ENCODE results near the gene DCTPP1. TPM values are rescaled to one million over a fixed set of nuclear protein-coding genes. Genes with fewer than 3 reads are reported as not detected.
A peak's percentile ranks its signal among the peaks of the same experiment; 100 is the strongest.

Gene DCTPP1
- total and polyA plus RNA-seq, 9 of the 15 experiments (the other 6 are each of a cell fraction or from before 2014, with no cell fraction given): 45.0 to 132 (median 80.6) TPM

GRCh38 chr16:30429678-30430427 lies at the start of gene DCTPP1 (continued):
- TF ChIP-seq CLOCK (CRISPR knock-in tag; IDR thresholded peaks at IDR 0.05; ENCODE audit: borderline replicate concordance): no peak
- no peak for TF ChIP-seq BHLHE40 (IDR thresholded peaks at IDR 0.05; ENCODE audit: low read length)
- TF ChIP-seq TAF1 (IDR thresholded peaks at IDR 0.05; ENCODE audit: control insufficient read depth, extremely low read depth, insufficient read depth, low read length, severe bottlenecking): peak; percentile 31
- 0 out of 4 replicates have a peak, but pooled peaks of 1 of the 2 experiments have one; percentile 9 for TF ChIP-seq ZMIZ1 (IDR thresholded peaks at IDR 0.05; ENCODE audit: low read depth in 2 of 2, low read length in 2 of 2)
- no peak for TF ChIP-seq SFPQ (IDR thresholded peaks at IDR 0.05; ENCODE audit: low read depth, low read length)
- TF ChIP-seq ZNF512 (tag; IDR thresholded peaks at IDR 0.05): no peak
- TF ChIP-seq ZNF592 (IDR thresholded peaks at IDR 0.05): no peak
- TF ChIP-seq TEAD1 (CRISPR knock-in tag; IDR thresholded peaks at IDR 0.05): peak; percentile 39 to 98; a peak in 3 of 4 replicates
- TF ChIP-seq SOX6 (IDR thresholded peaks at IDR 0.05): peak; percentile 47; the same call in 1 of the 2 replicates
- 0 out of 4 replicates have a peak, but pooled peaks of 1 of the 2 experiments have one; percentile 65 for TF ChIP-seq ARNT (IDR thresholded peaks at IDR 0.05)

Data from K562 (cell line).